ENCODE results near the gene C17orf114.
"Not testable (repeated sequence)": the region's sequence is repeated elsewhere in the genome, so short reads cannot be mapped to it uniquely, and the experiment has no call there.

The C17orf114 gene

GRCh38 chr17:4833941-4834680, 32.0 kb upstream of the C17orf114 start:
- no peak for TF ChIP-seq CTCF (IDR thresholded peaks at IDR 0.05; ENCODE audit: unreplicated experiment)
- H3K27me3 Mint-ChIP-seq: no peaks in the 10 kb centered on the region
- H3K36me3 Mint-ChIP-seq (ENCODE audit: insufficient read depth): peaks cover 2% of the 10 kb centered on the region
- H3K27ac Mint-ChIP-seq: peak overlapping the region; percentile 98
- H3K4me3 Mint-ChIP-seq (ENCODE audit: low read depth): peak overlapping the region; percentile 92
- DNase-seq (ENCODE audit: low spot score, unreplicated experiment): no peak
- H3K4me1 Mint-ChIP-seq (ENCODE audit: low read depth): peaks cover 31% of the 10 kb centered on the region
- H3K9me3 Mint-ChIP-seq (ENCODE audit: low read depth): no peaks in the 10 kb centered on the region

GRCh38 chr17:4833178-4833940, 31.2 kb upstream of the C17orf114 start, which contains the start of gene MINK1:
TSS of gene MINK1 (plus strand) at chr17:4833340. CDS start at chr17:4833584, 244 bp downstream.
- H3K27me3 Mint-ChIP-seq: no peaks in the 10 kb centered on the region
- TF ChIP-seq CTCF (IDR thresholded peaks at IDR 0.05; ENCODE audit: unreplicated experiment): no peak
- peaks cover 33% of the 10 kb centered on the region for H3K4me1 Mint-ChIP-seq (ENCODE audit: low read depth)
- peak within 1 kb of the TSS; percentile 92 for H3K4me3 Mint-ChIP-seq (ENCODE audit: low read depth)
- peak; percentile 83 for DNase-seq (ENCODE audit: low spot score, unreplicated experiment)
- no peaks in the 10 kb centered on the region for H3K9me3 Mint-ChIP-seq (ENCODE audit: low read depth)
- peaks cover 1% of the 10 kb centered on the region for H3K36me3 Mint-ChIP-seq (ENCODE audit: insufficient read depth)
- H3K27ac Mint-ChIP-seq: peak within 1 kb of the TSS; percentile 98

GRCh38 chr17:4832829-4833177, 30.7 kb upstream of the C17orf114 start:
- not testable (repeated sequence) for H3K27me3 Mint-ChIP-seq; H3K9me3 Mint-ChIP-seq (ENCODE audit: low read depth)

GRCh38 chr17:4827399-4827798, 25.3 kb upstream of the C17orf114 start:
- Mint-ChIP-seq H3K9me3 (ENCODE audit: low read depth) (no peaks in the 10 kb centered on the region), H3K27ac (no peak overlapping the region), H3K4me1 (ENCODE audit: low read depth) (peaks cover 4% of the 10 kb centered on the region), H3K4me3 (ENCODE audit: low read depth) (no peak overlapping the region), H3K36me3 (ENCODE audit: insufficient read depth) (peaks cover 2% of the 10 kb centered on the region), H3K27me3 (no peaks in the 10 kb centered on the region)
- TF ChIP-seq CTCF (IDR thresholded peaks at IDR 0.05; ENCODE audit: unreplicated experiment): no peak
- DNase-seq (ENCODE audit: low spot score, unreplicated experiment): no peak

More at GRCh38 chr17:4832829-4833177, 30.7 kb upstream of the C17orf114 start:
- peaks cover 31% of the 10 kb centered on the region for H3K4me1 Mint-ChIP-seq (ENCODE audit: low read depth)
- H3K4me3 Mint-ChIP-seq (ENCODE audit: low read depth): peak overlapping the region; percentile 92
- not testable (repeated sequence) for DNase-seq (ENCODE audit: low spot score, unreplicated experiment); H3K36me3 Mint-ChIP-seq (ENCODE audit: insufficient read depth)
- peak overlapping the region; percentile 98 for H3K27ac Mint-ChIP-seq

GRCh38 chr17:4823373-4824089, 21.4 kb upstream of the C17orf114 start:
- Mint-ChIP-seq H3K4me3 (ENCODE audit: low read depth) (no peak overlapping the region), H3K36me3 (ENCODE audit: insufficient read depth) (peaks cover 4% of the 10 kb centered on the region), H3K4me1 (ENCODE audit: low read depth) (peaks cover 1% of the 10 kb centered on the region), H3K27me3 (no peaks in the 10 kb centered on the region), H3K9me3 (ENCODE audit: low read depth) (no peaks in the 10 kb centered on the region), H3K27ac (no peak overlapping the region)
- no peak for TF ChIP-seq CTCF (IDR thresholded peaks at IDR 0.05; ENCODE audit: unreplicated experiment)
- DNase-seq (ENCODE audit: low spot score, unreplicated experiment): no peak

Measured in progenitor cell of endocrine pancreas (in vitro differentiated cells).